ENCODE results near the gene PPCDC.

- TF ChIP-seq EP300 (IDR thresholded peaks at IDR 0.05; ENCODE audit: borderline replicate concordance in 1 of 2, low read depth in 1 of 2, low read length in 1 of 2) (no peak), TAF1 (IDR thresholded peaks at IDR 0.05; ENCODE audit: borderline replicate concordance, low read depth, low read length) (no peak), RCOR1 (IDR thresholded peaks at IDR 0.05; ENCODE audit: low read length) (no peak), SMC3 (IDR thresholded peaks at IDR 0.05; ENCODE audit: low read depth, low read length) (no peak)
Measured at GRCh38 chr15:75097939-75098338, 74.5 kb downstream of the PPCDC start.
